ENCODE data around the gene BTLA.
"Not testable (repeated sequence)": the region's sequence is repeated elsewhere in the genome, so short reads cannot be mapped to it uniquely, and the experiment has no call there.

Gene BTLA

GRCh38 chr3:112498914-112499711 lies at the start of gene BTLA:
Gene BTLA (minus strand): TSS chr3:112499472. CDS start chr3:112499358, 114 bp downstream.
- DNase-seq (ENCODE audit: low spot score) = no peak

DNA sequence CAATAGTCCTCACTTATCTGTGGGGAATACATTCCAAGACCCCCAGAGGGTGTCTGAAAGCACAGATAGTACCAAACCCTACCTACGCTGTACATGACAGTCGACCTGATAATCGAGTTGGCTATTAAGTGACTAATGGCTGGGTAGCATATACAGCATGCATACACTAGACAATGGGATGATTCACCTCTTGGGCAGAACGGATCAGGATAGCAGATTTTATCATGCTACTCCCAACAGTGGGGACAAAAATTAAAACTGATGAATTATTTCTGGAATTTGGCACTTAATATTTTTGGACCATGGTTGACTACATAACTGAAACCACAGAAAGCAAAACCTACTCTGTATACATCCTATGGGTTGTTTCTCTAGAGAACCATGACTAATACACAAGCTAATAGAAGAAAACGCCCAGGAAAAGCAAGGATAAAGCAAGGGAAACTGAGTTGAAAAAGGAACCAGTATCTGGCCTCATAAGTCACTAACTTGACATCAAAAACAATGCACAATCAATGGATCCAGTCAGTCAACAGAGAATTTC lies 47.0 kb upstream of the BTLA start:
- DNase-seq (ENCODE audit: low spot score) = no peak

DNA sequence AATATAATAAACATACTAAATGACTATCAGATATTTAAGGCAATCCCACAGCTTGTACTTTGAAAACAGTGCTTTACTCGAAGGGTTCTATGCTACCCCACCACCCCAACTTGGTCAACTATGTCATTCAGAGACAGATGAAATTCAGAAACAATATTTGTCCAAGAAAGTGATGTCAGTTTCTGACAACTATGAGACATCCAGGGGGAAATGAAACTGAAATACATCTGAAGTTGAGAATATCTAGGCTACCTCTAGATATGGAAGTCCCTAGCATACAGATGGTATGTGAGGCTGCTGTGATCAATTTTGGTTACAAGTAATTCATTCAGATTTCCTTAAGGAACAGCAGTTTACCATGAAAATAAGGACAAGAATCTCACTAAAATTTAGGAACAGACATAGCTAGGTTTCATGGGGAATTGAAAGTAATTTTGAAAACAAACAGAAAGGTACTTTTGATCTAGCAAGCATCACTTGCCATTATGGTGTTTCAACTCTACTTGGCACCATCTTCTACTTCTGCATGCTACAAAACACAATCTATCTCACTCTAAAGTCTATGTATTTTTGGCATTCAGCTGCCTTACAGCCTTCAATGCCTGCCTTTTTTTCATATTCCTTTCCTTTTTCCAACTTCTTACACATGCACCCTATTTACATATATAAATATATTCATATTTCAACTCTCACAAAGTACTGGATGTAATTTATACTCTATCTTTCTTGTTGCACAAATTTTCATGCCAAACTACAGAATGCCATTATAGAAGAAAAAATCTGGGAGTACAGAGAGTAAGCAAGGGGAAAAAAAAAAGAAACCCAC lies 40.8 kb upstream of the BTLA start:
- DNase-seq (ENCODE audit: low spot score) = no peak

DNA sequence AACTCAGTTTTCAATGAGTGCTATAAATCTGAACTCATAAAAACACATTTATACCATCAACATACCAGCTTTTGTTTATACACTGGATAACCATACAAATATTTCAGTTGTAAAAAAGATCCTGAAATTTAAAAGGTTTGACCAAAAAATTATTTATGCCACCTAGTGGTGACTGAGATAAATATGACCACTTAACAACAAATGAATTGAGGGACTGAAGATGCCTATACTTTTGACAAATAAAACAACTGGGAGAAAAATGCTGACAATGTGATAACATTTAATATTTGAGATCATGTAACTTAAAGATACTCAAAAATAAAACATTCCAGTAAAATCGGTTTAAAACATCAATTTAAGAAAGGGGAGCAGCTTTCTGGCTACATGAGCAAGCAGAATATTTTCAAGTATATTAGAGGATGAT lies 32.1 kb upstream of the BTLA start:
- peak; percentile 11 for DNase-seq (ENCODE audit: low spot score)

DNA sequence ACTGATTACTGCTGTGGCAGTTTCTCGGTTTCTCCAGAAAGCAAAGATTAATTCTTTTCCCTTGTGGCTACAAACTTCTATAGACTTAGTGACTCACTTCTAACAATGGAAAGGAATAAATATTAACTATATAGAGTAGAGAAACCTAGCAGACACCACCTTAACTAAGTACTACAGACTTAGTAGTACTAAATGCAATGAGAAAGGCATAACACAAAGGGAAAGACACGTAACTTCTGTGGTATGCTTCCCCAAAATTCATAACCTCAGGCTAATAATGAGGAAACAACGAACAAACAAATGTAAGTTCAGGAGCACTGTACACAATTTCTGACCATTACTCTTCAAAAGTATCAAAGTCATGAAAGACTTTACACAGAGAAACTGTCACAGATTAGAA lies 31.3 kb upstream of the BTLA start:
- DNase-seq (ENCODE audit: low spot score) = no peak

- not testable (repeated sequence) for DNase-seq (ENCODE audit: low spot score)
Observed at GRCh38 chr3:112524127-112524526, 24.9 kb upstream of the BTLA start.

DNA sequence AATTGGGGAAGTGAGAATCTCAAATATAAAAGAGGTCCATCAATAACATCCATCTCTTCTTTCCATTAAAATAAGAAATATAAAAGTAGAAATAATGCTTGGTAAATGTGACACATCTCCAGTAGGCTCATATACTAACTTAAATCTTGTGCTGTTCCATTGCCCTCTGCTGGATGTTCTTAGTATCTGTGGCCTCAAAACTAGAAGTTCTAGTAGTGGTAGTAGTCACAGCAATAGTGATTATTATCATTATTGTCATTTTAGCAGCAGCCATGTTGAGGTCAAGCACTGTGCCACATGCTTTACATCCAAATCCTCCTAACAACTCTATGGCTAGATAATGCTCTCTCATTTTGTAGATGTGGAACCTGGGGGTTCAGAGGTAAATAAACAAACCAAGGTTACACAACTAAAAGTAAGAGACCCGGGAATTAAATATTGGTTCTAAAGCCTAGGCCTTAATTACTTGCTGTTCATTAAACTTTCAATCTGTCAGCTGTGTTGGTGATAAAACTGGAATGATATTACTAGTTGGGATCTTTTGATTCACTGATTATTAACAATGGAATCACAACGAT lies 20.2 kb upstream of the BTLA start:
- DNase-seq (ENCODE audit: low spot score) = peak; percentile 26

- not testable (repeated sequence) for DNase-seq (ENCODE audit: low spot score)
Observed at GRCh38 chr3:112518970-112519369, 19.7 kb upstream of the BTLA start.

- DNase-seq (ENCODE audit: low spot score) = no peak
Observed at GRCh38 chr3:112514527-112515128, 15.4 kb upstream of the BTLA start.

GRCh38 chr3:112512320-112512719 lies 13.0 kb upstream of the BTLA start:
- no peak for DNase-seq (ENCODE audit: low spot score)

DNA sequence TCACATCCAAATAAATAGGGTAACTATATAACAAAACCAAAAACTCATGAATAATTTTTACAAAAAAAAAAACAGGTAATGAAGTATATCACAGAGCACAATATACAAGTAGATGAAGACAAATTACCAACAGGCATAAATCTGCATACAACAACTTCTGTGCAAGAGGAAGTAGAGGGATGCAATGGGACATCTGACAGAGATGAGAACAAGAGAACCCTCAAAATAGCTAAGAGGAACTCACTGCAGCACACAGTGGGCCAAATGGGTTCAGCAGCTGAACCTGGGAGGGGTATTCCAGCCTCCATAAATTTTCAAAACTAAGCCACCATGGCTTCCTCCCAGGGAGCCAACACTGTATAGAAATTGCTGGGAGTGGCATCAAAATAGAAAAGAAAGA lies 9.6 kb upstream of the BTLA start:
- DNase-seq (ENCODE audit: low spot score) = no peak

- DNase-seq (ENCODE audit: low spot score) = no peak
Observed at GRCh38 chr3:112508261-112508660, 9.0 kb upstream of the BTLA start.

- no peak for DNase-seq (ENCODE audit: low spot score)
Observed at GRCh38 chr3:112505907-112506306, 6.6 kb upstream of the BTLA start.

GRCh38 chr3:112504123-112504522 lies 4.9 kb upstream of the BTLA start:
- DNase-seq (ENCODE audit: low spot score) = no peak

DNA sequence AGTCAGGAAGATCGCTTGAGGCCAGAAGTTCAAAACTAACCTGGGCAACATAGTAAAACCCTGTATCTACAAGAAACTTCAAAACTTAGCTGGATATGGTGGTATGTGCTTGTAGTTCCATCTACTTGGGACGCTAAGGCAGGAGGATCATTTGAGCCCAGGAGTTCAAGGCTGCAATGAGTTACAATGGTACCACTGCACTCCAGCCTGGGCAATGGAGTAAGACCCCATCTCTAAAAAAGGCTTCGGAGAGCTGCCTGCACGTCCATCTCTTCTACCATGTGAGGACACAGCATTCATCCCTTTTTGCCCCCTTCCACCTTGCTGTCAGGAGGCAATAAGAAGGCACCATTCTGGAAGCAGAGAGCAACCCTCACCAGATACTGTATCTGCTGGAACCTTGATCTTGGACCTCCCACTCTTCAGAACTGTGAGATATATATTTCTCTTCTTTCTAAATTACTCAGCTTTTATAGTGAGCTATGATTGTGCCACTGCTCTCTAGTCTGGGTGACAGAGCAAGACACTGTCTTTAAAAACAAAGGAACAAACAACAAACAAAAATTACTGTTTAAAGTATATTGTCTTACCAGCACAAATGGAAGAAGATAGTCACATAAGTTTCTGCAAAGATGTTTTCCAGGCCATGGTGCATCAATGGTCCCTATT lies 4.2 kb upstream of the BTLA start:
- DNase-seq (ENCODE audit: low spot score) = no peak

GRCh38 chr3:112500621-112501020 lies 1.3 kb upstream of the BTLA start:
- DNase-seq (ENCODE audit: low spot score) = no peak

DNA sequence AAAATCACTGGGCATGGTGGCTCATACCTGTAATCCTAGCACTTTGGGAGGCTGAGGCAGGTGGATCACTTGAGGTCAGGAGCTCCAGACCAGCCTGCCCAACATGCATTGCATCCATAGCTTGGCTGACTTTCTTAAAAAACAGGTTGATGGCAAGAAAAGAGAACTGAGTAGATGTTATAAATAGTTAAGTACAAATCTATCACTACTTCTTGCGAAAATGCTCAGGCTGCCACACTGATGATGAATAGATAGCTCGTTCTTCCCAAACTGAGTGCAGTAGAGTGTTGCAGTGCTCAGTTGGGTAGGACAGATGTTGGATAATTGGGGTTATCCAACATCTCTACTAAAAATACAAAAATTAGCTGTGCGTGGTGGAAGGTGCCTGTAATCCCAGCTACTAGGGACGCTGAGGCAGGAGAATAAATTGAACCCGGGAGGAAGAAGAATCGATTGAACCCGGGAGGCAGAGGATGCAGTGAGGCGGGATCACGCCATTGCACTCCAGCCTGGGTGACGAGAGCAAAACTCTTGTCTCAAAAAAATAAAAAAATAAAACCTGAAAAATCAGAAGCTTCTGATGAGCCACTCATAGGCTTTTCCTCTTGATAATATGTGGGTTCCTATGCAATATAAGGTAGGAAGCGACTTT lies 1.2 kb downstream of the BTLA start:
- no peak for DNase-seq (ENCODE audit: low spot score)

GRCh38 chr3:112496366-112497067 lies 2.8 kb downstream of the BTLA start:
- DNase-seq (ENCODE audit: low spot score) = no peak

DNA sequence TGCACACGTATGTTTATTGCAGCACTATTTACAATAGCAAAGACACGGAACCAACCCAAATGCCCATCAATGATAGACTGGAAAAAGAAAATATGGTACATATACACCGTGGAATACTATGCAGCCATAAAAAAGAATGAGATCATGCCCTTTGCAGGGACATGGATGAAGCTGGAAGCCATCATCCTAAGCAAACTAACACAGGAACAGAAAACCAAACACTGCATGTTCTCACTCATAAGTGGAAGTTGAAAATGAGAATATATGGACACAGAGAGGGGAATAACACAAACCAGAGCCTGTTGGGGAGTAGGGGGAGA lies 4.9 kb downstream of the BTLA start:
- DNase-seq (ENCODE audit: low spot score) = not testable (repeated sequence)

GRCh38 chr3:112492124-112492523 lies 7.1 kb downstream of the BTLA start:
- no peak for DNase-seq (ENCODE audit: low spot score)

- no peak for DNase-seq (ENCODE audit: low spot score)
Observed at GRCh38 chr3:112491373-112491772, 7.9 kb downstream of the BTLA start.
